ENCODE data around the gene SLC37A2. TPM values are rescaled to one million over a fixed set of nuclear protein-coding genes. Genes with fewer than 3 reads are reported as not detected.

SLC37A2 gene
- polyA plus RNA-seq, 1 donor (not counting 4 experiments of a cell fraction or from before 2014, with no cell fraction given), result 21.0 TPM

GRCh38 chr11:125092669-125093068, 29.6 kb downstream of the SLC37A2 start:
- Histone ChIP-seq H3K27ac (ENCODE audit: control insufficient read depth, insufficient read depth, low read length) (no peak overlapping the region), H3K9me3 (ENCODE audit: control insufficient read depth, low read depth, low read length) (no peaks in the 10 kb centered on the region), H3K4me2 (ENCODE audit: control insufficient read depth, extremely low read depth, insufficient read depth, low read depth, low read length) (no peak overlapping the region), H2AFZ (ENCODE audit: control insufficient read depth, low read length) (no peak overlapping the region), H3K79me2 (ENCODE audit: control insufficient read depth, insufficient read depth, low read length) (no peaks in the 10 kb centered on the region), H3K4me3 (ENCODE audit: control insufficient read depth in 2 of 3, extremely low read depth in 1 of 3, insufficient read depth in 2 of 3, low read depth in 1 of 3, low read length in 3 of 3) (no peak overlapping the region), H3K36me3 (ENCODE audit: control insufficient read depth in 2 of 2, extremely low read depth in 1 of 2, insufficient read depth in 2 of 2, low read length in 2 of 2) (peaks cover 0 to 7% of the 10 kb centered on the region in 2 experiments), H3K27me3 (ENCODE audit: control insufficient read depth, extremely low read depth, insufficient read depth, low read length) (no peaks in the 10 kb centered on the region), H3K4me1 (ENCODE audit: control insufficient read depth, extremely low read depth, insufficient read depth, low read length) (peaks cover 18% of the 10 kb centered on the region), H3K9me1 (ENCODE audit: control insufficient read depth, extremely low read depth, insufficient read depth, low read length) (peaks cover 2% of the 10 kb centered on the region), H4K20me1 (ENCODE audit: control insufficient read depth, extremely low read depth, insufficient read depth, low read length) (no peaks in the 10 kb centered on the region), H3K9ac (ENCODE audit: control insufficient read depth, extremely low read depth, insufficient read depth, low read length) (no peak overlapping the region)
- no peak for DNase-seq (ENCODE audit: low read depth, low spot score)
- no peak for FAIRE-seq
- dilution Hi-C loops (cut with MboI; ENCODE audit: extremely low pct_ligation_motif_present, low sequenced_read_pairs), result no loop called here
- no peak for TF ChIP-seq EZH2 (IDR thresholded peaks at IDR 0.05; ENCODE audit: low read length)
- TF ChIP-seq, protein P1, sequence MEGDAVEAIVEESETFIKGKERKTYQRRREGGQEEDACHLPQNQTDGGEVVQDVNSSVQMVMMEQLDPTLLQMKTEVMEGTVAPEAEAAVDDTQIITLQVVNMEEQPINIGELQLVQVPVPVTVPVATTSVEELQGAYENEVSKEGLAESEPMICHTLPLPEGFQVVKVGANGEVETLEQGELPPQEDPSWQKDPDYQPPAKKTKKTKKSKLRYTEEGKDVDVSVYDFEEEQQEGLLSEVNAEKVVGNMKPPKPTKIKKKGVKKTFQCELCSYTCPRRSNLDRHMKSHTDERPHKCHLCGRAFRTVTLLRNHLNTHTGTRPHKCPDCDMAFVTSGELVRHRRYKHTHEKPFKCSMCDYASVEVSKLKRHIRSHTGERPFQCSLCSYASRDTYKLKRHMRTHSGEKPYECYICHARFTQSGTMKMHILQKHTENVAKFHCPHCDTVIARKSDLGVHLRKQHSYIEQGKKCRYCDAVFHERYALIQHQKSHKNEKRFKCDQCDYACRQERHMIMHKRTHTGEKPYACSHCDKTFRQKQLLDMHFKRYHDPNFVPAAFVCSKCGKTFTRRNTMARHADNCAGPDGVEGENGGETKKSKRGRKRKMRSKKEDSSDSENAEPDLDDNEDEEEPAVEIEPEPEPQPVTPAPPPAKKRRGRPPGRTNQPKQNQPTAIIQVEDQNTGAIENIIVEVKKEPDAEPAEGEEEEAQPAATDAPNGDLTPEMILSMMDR (optimal IDR thresholded peaks at IDR 0.05 in 1 of 3, IDR thresholded peaks at IDR 0.05 in 1 of 3, conservative IDR thresholded peaks at IDR 0.05 in 1 of 3; ENCODE audit: extremely low read depth in 1 of 3, insufficient read depth in 2 of 3, low read length in 3 of 3), result no peak

- H3K9me3 ChIP-seq (ENCODE audit: control insufficient read depth, low read depth, low read length), result no peaks in the 10 kb centered on the region
- DNase-seq (ENCODE audit: low read depth, low spot score), result no peak
- dilution Hi-C loops (cut with MboI; ENCODE audit: extremely low pct_ligation_motif_present, low sequenced_read_pairs), result no loop called here
Observed at GRCh38 chr11:125093502-125093901, 30.4 kb downstream of the SLC37A2 start.

More at GRCh38 chr11:125093502-125093901, 30.4 kb downstream of the SLC37A2 start:
- Histone ChIP-seq H3K4me3 (ENCODE audit: control insufficient read depth in 2 of 3, extremely low read depth in 1 of 3, insufficient read depth in 2 of 3, low read depth in 1 of 3, low read length in 3 of 3) (no peak overlapping the region), H3K27me3 (ENCODE audit: control insufficient read depth, extremely low read depth, insufficient read depth, low read length) (no peaks in the 10 kb centered on the region), H3K79me2 (ENCODE audit: control insufficient read depth, insufficient read depth, low read length) (no peaks in the 10 kb centered on the region), H3K9me1 (ENCODE audit: control insufficient read depth, extremely low read depth, insufficient read depth, low read length) (peaks cover 2% of the 10 kb centered on the region), H2AFZ (ENCODE audit: control insufficient read depth, low read length) (no peak overlapping the region), H4K20me1 (ENCODE audit: control insufficient read depth, extremely low read depth, insufficient read depth, low read length) (no peaks in the 10 kb centered on the region), H3K4me1 (ENCODE audit: control insufficient read depth, extremely low read depth, insufficient read depth, low read length) (peaks cover 18% of the 10 kb centered on the region), H3K4me2 (ENCODE audit: control insufficient read depth, extremely low read depth, insufficient read depth, low read depth, low read length) (no peak overlapping the region), H3K9ac (ENCODE audit: control insufficient read depth, extremely low read depth, insufficient read depth, low read length) (no peak overlapping the region), H3K36me3 (ENCODE audit: control insufficient read depth in 2 of 2, extremely low read depth in 1 of 2, insufficient read depth in 2 of 2, low read length in 2 of 2) (peaks cover 0 to 6% of the 10 kb centered on the region in 2 experiments), H3K27ac (ENCODE audit: control insufficient read depth, insufficient read depth, low read length) (no peak overlapping the region)
- FAIRE-seq, result no peak
- TF ChIP-seq, protein P1 (optimal IDR thresholded peaks at IDR 0.05 in 1 of 3, IDR thresholded peaks at IDR 0.05 in 1 of 3, conservative IDR thresholded peaks at IDR 0.05 in 1 of 3; ENCODE audit: extremely low read depth in 1 of 3, insufficient read depth in 2 of 3, low read length in 3 of 3), result no peak
- TF ChIP-seq EZH2 (IDR thresholded peaks at IDR 0.05; ENCODE audit: low read length), result no peak

Measured in keratinocyte (primary cell).